ENCODE results near the gene ZNF608. TPM values are rescaled to one million over a fixed set of nuclear protein-coding genes. Genes with fewer than 3 reads are reported as not detected.

ZNF608 gene
- total RNA-seq, 3 donors from 2014 or later (not counting 1 experiment from before 2014, with no cell fraction given), result 0.39 to 6.6 TPM; not detected in 1

GRCh38 chr5:124725040-124725434 is 21.4 kb downstream of the ZNF608 start:
- no peaks in the 10 kb centered on the region for H3K4me1 ChIP-seq (ENCODE audit: control insufficient read depth, insufficient read depth, low read length)
- ATAC-seq (no peak), DNase-seq (no peak)
- Mint-ChIP-seq H3K9me3 (no peaks in the 10 kb centered on the region), H3K4me1 (peaks cover 5% of the 10 kb centered on the region in 2 donors), H3K27me3 (ENCODE audit: low read depth in 2 of 2) (peaks cover 23 to 31% of the 10 kb centered on the region in 2 donors), H3K4me3 (no peak overlapping the region), H3K36me3 (no peaks in the 10 kb centered on the region), H3K27ac (no peak overlapping the region)
- TF ChIP-seq, protein P1, sequence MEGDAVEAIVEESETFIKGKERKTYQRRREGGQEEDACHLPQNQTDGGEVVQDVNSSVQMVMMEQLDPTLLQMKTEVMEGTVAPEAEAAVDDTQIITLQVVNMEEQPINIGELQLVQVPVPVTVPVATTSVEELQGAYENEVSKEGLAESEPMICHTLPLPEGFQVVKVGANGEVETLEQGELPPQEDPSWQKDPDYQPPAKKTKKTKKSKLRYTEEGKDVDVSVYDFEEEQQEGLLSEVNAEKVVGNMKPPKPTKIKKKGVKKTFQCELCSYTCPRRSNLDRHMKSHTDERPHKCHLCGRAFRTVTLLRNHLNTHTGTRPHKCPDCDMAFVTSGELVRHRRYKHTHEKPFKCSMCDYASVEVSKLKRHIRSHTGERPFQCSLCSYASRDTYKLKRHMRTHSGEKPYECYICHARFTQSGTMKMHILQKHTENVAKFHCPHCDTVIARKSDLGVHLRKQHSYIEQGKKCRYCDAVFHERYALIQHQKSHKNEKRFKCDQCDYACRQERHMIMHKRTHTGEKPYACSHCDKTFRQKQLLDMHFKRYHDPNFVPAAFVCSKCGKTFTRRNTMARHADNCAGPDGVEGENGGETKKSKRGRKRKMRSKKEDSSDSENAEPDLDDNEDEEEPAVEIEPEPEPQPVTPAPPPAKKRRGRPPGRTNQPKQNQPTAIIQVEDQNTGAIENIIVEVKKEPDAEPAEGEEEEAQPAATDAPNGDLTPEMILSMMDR (IDR thresholded peaks at IDR 0.05), result no peak
- no peaks in the 10 kb centered on the region for H3K36me3 ChIP-seq (ENCODE audit: control insufficient read depth, insufficient read depth, low read length)
- WGBS (ENCODE audit: insufficient coverage), result 54% methylated on average over 2 of the region's 4 CpGs
- H3K27ac ChIP-seq (ENCODE audit: low read length), result no peak overlapping the region
- no peaks in the 10 kb centered on the region for H3K9me3 ChIP-seq (ENCODE audit: control insufficient read depth, insufficient read depth, low read length)
- no peak overlapping the region for H3K4me3 ChIP-seq (ENCODE audit: low read length)
- H3K27me3 ChIP-seq (ENCODE audit: control insufficient read depth, insufficient read depth, low read length), result no peaks in the 10 kb centered on the region
- intact Hi-C loops (cut with micrococcal nuclease), result no loop called here

GRCh38 chr5:124724357-124725039 is 21.9 kb downstream of the ZNF608 start:
- intact Hi-C loops (cut with micrococcal nuclease), result no loop called here
- H3K36me3 ChIP-seq (ENCODE audit: control insufficient read depth, insufficient read depth, low read length), result no peaks in the 10 kb centered on the region
- ATAC-seq, result no peak
- no peak overlapping the region for H3K4me3 ChIP-seq (ENCODE audit: low read length)
- no peak overlapping the region for H3K4me3 Mint-ChIP-seq
- H3K9me3 ChIP-seq (ENCODE audit: control insufficient read depth, insufficient read depth, low read length), result no peaks in the 10 kb centered on the region
- peaks cover 19 to 26% of the 10 kb centered on the region in 2 donors for H3K27me3 Mint-ChIP-seq (ENCODE audit: low read depth in 2 of 2)
- no peaks in the 10 kb centered on the region for H3K36me3 Mint-ChIP-seq
- H3K27ac ChIP-seq (ENCODE audit: low read length), result no peak overlapping the region
- no peaks in the 10 kb centered on the region for H3K27me3 ChIP-seq (ENCODE audit: control insufficient read depth, insufficient read depth, low read length)
- no peak for DNase-seq
- H3K27ac Mint-ChIP-seq, result no peak overlapping the region
- H3K9me3 Mint-ChIP-seq, result no peaks in the 10 kb centered on the region
- 86% methylated on average over 5 of the region's 6 CpGs for WGBS (ENCODE audit: insufficient coverage)
- no peaks in the 10 kb centered on the region for H3K4me1 Mint-ChIP-seq
- H3K4me1 ChIP-seq (ENCODE audit: control insufficient read depth, insufficient read depth, low read length), result no peaks in the 10 kb centered on the region
- TF ChIP-seq, protein P1 (IDR thresholded peaks at IDR 0.05), result no peak

DNA sequence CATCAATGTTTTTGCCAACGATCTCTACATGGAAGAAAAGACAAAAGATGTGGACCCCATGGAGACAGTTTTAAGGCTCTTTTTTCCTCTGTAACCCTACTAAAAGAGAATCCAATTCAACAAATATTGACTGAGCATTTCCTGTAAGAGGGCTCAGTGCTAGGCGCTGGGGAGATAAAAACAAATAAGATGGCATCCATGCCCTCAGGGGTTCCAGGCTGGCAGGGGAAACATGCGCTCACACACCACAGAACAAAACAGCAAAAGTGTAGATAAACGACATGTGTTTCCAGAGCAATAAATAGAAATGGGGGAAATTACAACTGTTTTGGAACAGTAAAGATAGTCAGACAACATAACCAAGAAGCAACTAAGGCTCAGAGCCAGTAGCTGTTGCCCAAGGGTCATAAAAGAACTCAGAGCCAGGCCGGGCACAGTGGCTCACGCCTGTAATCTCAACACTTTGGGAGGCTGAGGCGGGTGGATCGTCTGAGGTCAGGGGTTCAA is 25.2 kb downstream of the ZNF608 start:
- Mint-ChIP-seq H3K27me3 (ENCODE audit: low read depth in 2 of 2) (peaks cover 16% of the 10 kb centered on the region in 2 donors), H3K9me3 (no peaks in the 10 kb centered on the region), H3K4me3 (no peak overlapping the region), H3K36me3 (no peaks in the 10 kb centered on the region), H3K4me1 (no peaks in the 10 kb centered on the region), H3K27ac (no peak overlapping the region)
- intact Hi-C loops (cut with micrococcal nuclease), result no loop called here
- no peak for ATAC-seq
- TF ChIP-seq, protein P1 (IDR thresholded peaks at IDR 0.05), result no peak
- H3K9me3 ChIP-seq (ENCODE audit: control insufficient read depth, insufficient read depth, low read length), result no peaks in the 10 kb centered on the region
- DNase-seq, result no peak
- H3K36me3 ChIP-seq (ENCODE audit: control insufficient read depth, insufficient read depth, low read length), result no peaks in the 10 kb centered on the region
- H3K27ac ChIP-seq (ENCODE audit: low read length), result no peak overlapping the region
- H3K27me3 ChIP-seq (ENCODE audit: control insufficient read depth, insufficient read depth, low read length), result no peaks in the 10 kb centered on the region
- no peak overlapping the region for H3K4me3 ChIP-seq (ENCODE audit: low read length)
- no peaks in the 10 kb centered on the region for H3K4me1 ChIP-seq (ENCODE audit: control insufficient read depth, insufficient read depth, low read length)
- WGBS (ENCODE audit: insufficient coverage), result 89% methylated on average over 8 of the region's 8 CpGs

- Histone ChIP-seq H3K4me1 (ENCODE audit: control insufficient read depth, insufficient read depth, low read length) (no peaks in the 10 kb centered on the region), H3K27me3 (ENCODE audit: control insufficient read depth, insufficient read depth, low read length) (no peaks in the 10 kb centered on the region), H3K36me3 (ENCODE audit: control insufficient read depth, insufficient read depth, low read length) (no peaks in the 10 kb centered on the region), H3K4me3 (ENCODE audit: low read length) (no peak overlapping the region), H3K27ac (ENCODE audit: low read length) (no peak overlapping the region), H3K9me3 (ENCODE audit: control insufficient read depth, insufficient read depth, low read length) (no peaks in the 10 kb centered on the region)
- TF ChIP-seq, protein P1 (IDR thresholded peaks at IDR 0.05), result no peak
- intact Hi-C loops (cut with micrococcal nuclease), result no loop called here
- Mint-ChIP-seq H3K9me3 (no peaks in the 10 kb centered on the region), H3K27ac (no peak overlapping the region), H3K36me3 (no peaks in the 10 kb centered on the region), H3K4me1 (no peaks in the 10 kb centered on the region), H3K27me3 (ENCODE audit: low read depth in 2 of 2) (peaks cover 11 to 13% of the 10 kb centered on the region in 2 donors), H3K4me3 (no peak overlapping the region)
- ATAC-seq (no peak), DNase-seq (no peak)
- 87% methylated on average over 3 of the region's 4 CpGs for WGBS (ENCODE audit: insufficient coverage)
Measured at GRCh38 chr5:124720593-124720992, 25.8 kb downstream of the ZNF608 start.
